PC-3 (cell line): ENCODE measurements around the gene NEAT1.

Source experiments
- CTCF ChIP-seq: fragments of 300-600 bp; sonication (generic); conservative IDR thresholded peaks from 2 replicates; pipeline ENCODE4 v1.5.1; 2017; ENCODE audit warnings: antibody characterized with exemption, low read depth, mild to moderate bottlenecking, low read length
- EZH2 ChIP-seq: fragments of 300-600 bp; sonication (generic); IDR thresholded peaks from one replicate; pipeline ENCODE4 v1.6.1; 2017; ENCODE audit warnings: antibody characterized with exemption, mild to moderate bottlenecking, low read length; ENCODE audit not compliant: unreplicated experiment
- EZH2phosphoT487 ChIP-seq: fragments of 300-600 bp; sonication (generic); IDR thresholded peaks from 2 replicates; pipeline ENCODE4 v1.6.1; 2018; ENCODE audit warnings: mild to moderate bottlenecking, antibody characterized with exemption, low read length, borderline replicate concordance

- TF ChIP-seq CTCF (no peak), EZH2 (no peak), EZH2phosphoT487 (no peak)
These were observed 21.9 kb downstream of the NEAT1 start for GRCh38 chr11:65444314-65445051.
